Measurements from ENCODE around the gene UBE2L3.
"Not testable (repeated sequence)": the region's sequence is repeated elsewhere in the genome, so short reads cannot be mapped to it uniquely, and the experiment has no call there.

Gene UBE2L3

GRCh38 chr22:21629255-21630149 lies 62.0 kb downstream of the UBE2L3 start, which contains the start of gene YDJC:
YDJC (minus strand) TSS chr22:21630022; CDS start chr22:21630014, 8 bp downstream.
- peak; percentile 90 for DNase-seq

GRCh38 chr22:21631025-21631424 lies 63.5 kb downstream of the UBE2L3 start:
- no peak for DNase-seq

- DNase-seq, result peak; percentile 34
Measured at GRCh38 chr22:21632237-21632895, 64.9 kb downstream of the UBE2L3 start, which contains the start of gene CCDC116. CCDC116 (plus strand) TSS chr22:21632760; CDS start chr22:21633182, 422 bp downstream.

GRCh38 chr22:21632931-21633330 lies 65.4 kb downstream of the UBE2L3 start:
- DNase-seq, result no peak

- DNase-seq, result no peak
Measured at GRCh38 chr22:21633481-21633880, 66.0 kb downstream of the UBE2L3 start.

- no peak for DNase-seq
Measured at GRCh38 chr22:21634081-21634480, 66.6 kb downstream of the UBE2L3 start.

- no peak for DNase-seq
Measured at GRCh38 chr22:21634844-21635243, 67.3 kb downstream of the UBE2L3 start.

GRCh38 chr22:21635771-21636510 lies 68.4 kb downstream of the UBE2L3 start:
- DNase-seq, result no peak

- no peak for DNase-seq
Measured at GRCh38 chr22:21636629-21637218, 69.2 kb downstream of the UBE2L3 start.

GRCh38 chr22:21637450-21637849 lies 69.9 kb downstream of the UBE2L3 start:
- not testable (repeated sequence) for DNase-seq

- DNase-seq, result no peak
Measured at GRCh38 chr22:21639359-21639758, 71.8 kb downstream of the UBE2L3 start.

- DNase-seq, result no peak
Measured at GRCh38 chr22:21640810-21641209, 73.3 kb downstream of the UBE2L3 start.

- DNase-seq, result no peak
Measured at GRCh38 chr22:21641417-21641788, 73.9 kb downstream of the UBE2L3 start.

- peak; percentile 96 for DNase-seq
Measured at GRCh38 chr22:21641789-21642583, 74.5 kb downstream of the UBE2L3 start, which contains the start of gene SDF2L1. SDF2L1 (plus strand) TSS chr22:21642302; CDS start chr22:21642337, 35 bp downstream.

- DNase-seq, result peak; percentile 23
Measured at GRCh38 chr22:21642584-21643448, 75.3 kb downstream of the UBE2L3 start.

GRCh38 chr22:21643533-21644357 lies 76.2 kb downstream of the UBE2L3 start:
- no peak for DNase-seq

GRCh38 chr22:21645513-21645912 lies 78.0 kb downstream of the UBE2L3 start:
- not testable (repeated sequence) for DNase-seq

GRCh38 chr22:21646608-21647590 lies 79.4 kb downstream of the UBE2L3 start:
- DNase-seq, result peak; percentile 66
